ENCODE results near the gene SLC44A4.
"Not testable (repeated sequence)": the region's sequence is repeated elsewhere in the genome, so short reads cannot be mapped to it uniquely, and the experiment has no call there.

Gene SLC44A4

GRCh38 chr6:31858707-31859106, 20.1 kb downstream of the SLC44A4 start:
- DNase-seq (ENCODE audit: low read depth), result no peak

- DNase-seq (ENCODE audit: low read depth), result not testable (repeated sequence)
Measured at GRCh38 chr6:31857774-31858173, 21.0 kb downstream of the SLC44A4 start.

GRCh38 chr6:31851980-31852718, 26.6 kb downstream of the SLC44A4 start:
- not testable (repeated sequence) for DNase-seq (ENCODE audit: low read depth)

GRCh38 chr6:31851485-31851832, 27.3 kb downstream of the SLC44A4 start:
- DNase-seq (ENCODE audit: low read depth), result no peak

- DNase-seq (ENCODE audit: low read depth), result no peak
Measured at GRCh38 chr6:31850765-31851484, 27.9 kb downstream of the SLC44A4 start.

- DNase-seq (ENCODE audit: low read depth), result no peak
Measured at GRCh38 chr6:31847276-31847978, 31.4 kb downstream of the SLC44A4 start.

GRCh38 chr6:31844507-31844906, 34.3 kb downstream of the SLC44A4 start:
- DNase-seq (ENCODE audit: low read depth), result no peak

- DNase-seq (ENCODE audit: low read depth), result no peak
Measured at GRCh38 chr6:31842053-31842452, 36.7 kb downstream of the SLC44A4 start.

- DNase-seq (ENCODE audit: low read depth), result not testable (repeated sequence)
Measured at GRCh38 chr6:31839779-31840126, 39.0 kb downstream of the SLC44A4 start.

GRCh38 chr6:31838968-31839367, 39.8 kb downstream of the SLC44A4 start:
- no peak for DNase-seq (ENCODE audit: low read depth)

- DNase-seq (ENCODE audit: low read depth), result not testable (repeated sequence)
Measured at GRCh38 chr6:31838114-31838553, 40.7 kb downstream of the SLC44A4 start.

GRCh38 chr6:31837369-31838113, 41.3 kb downstream of the SLC44A4 start:
- DNase-seq (ENCODE audit: low read depth), result no peak

GRCh38 chr6:31836474-31837368, 42.1 kb downstream of the SLC44A4 start:
- DNase-seq (ENCODE audit: low read depth), result no peak

- DNase-seq (ENCODE audit: low read depth), result no peak
Measured at GRCh38 chr6:31836047-31836473, 42.7 kb downstream of the SLC44A4 start.

- DNase-seq (ENCODE audit: low read depth), result peak; percentile 63
Measured at GRCh38 chr6:31834367-31835250, 44.2 kb downstream of the SLC44A4 start.

GRCh38 chr6:31831350-31832215, 47.2 kb downstream of the SLC44A4 start:
- DNase-seq (ENCODE audit: low read depth), result no peak

GRCh38 chr6:31830886-31831335, 47.9 kb downstream of the SLC44A4 start:
- no peak for DNase-seq (ENCODE audit: low read depth)

GRCh38 chr6:31829633-31830283, 49.0 kb downstream of the SLC44A4 start:
- DNase-seq (ENCODE audit: low read depth), result no peak

Data from T-helper 22 cell (primary cell).